GM21390 (cell line): ENCODE results near the gene NQO2.
A peak's percentile ranks its signal among the peaks of the same experiment; 100 is the strongest.

Experiments used
- ATAC-seq: cut with Tn5 transposase; IDR thresholded peaks from one replicate; pipeline ENCODE4 v1.9.1; 2021; ENCODE audit not compliant: unreplicated experiment

NQO2 gene

GRCh38 chr6:2999618-3000557 is at the start of gene NQO2:
Gene NQO2 (plus strand): TSS chr6:2999894. CDS start chr6:3006553, 6,659 bp downstream.
- ATAC-seq = peak; percentile 57

- no peak for ATAC-seq
Measured at GRCh38 chr6:2950713-2951112, 49.0 kb upstream of the NQO2 start.

GRCh38 chr6:2951728-2952127 is 48.0 kb upstream of the NQO2 start:
- no peak for ATAC-seq

- ATAC-seq = peak; percentile 87
Measured at GRCh38 chr6:2952557-2953095, 47.1 kb upstream of the NQO2 start.

- ATAC-seq = no peak
Measured at GRCh38 chr6:2953098-2953497, 46.6 kb upstream of the NQO2 start.

- ATAC-seq = no peak
Measured at GRCh38 chr6:2956930-2957685, 42.6 kb upstream of the NQO2 start.

GRCh38 chr6:2957696-2958330 is 41.9 kb upstream of the NQO2 start:
- no peak for ATAC-seq

- no peak for ATAC-seq
Measured at GRCh38 chr6:2958331-2958711, 41.4 kb upstream of the NQO2 start.

GRCh38 chr6:2958776-2959175 is 40.9 kb upstream of the NQO2 start:
- no peak for ATAC-seq

GRCh38 chr6:2959909-2960719 is 39.6 kb upstream of the NQO2 start:
- ATAC-seq = no peak

- no peak for ATAC-seq
Measured at GRCh38 chr6:2960935-2961334, 38.8 kb upstream of the NQO2 start.

GRCh38 chr6:2961506-2961905 is 38.2 kb upstream of the NQO2 start:
- no peak for ATAC-seq

- no peak for ATAC-seq
Measured at GRCh38 chr6:2962004-2962403, 37.7 kb upstream of the NQO2 start.

GRCh38 chr6:2962636-2963035 is 37.1 kb upstream of the NQO2 start:
- no peak for ATAC-seq

GRCh38 chr6:2963756-2964155 is 35.9 kb upstream of the NQO2 start:
- no peak for ATAC-seq

- no peak for ATAC-seq
Measured at GRCh38 chr6:2964793-2965505, 34.7 kb upstream of the NQO2 start.

GRCh38 chr6:2966347-2966746 is 33.3 kb upstream of the NQO2 start:
- ATAC-seq = no peak

GRCh38 chr6:2967936-2968335 is 31.8 kb upstream of the NQO2 start:
- no peak for ATAC-seq

GRCh38 chr6:2968600-2969135 is 31.0 kb upstream of the NQO2 start:
- ATAC-seq = no peak

- no peak for ATAC-seq
Measured at GRCh38 chr6:2969549-2969948, 30.1 kb upstream of the NQO2 start.
